SU-DHL-6 (cell line): ENCODE measurements around the gene KBTBD13.

ENCODE experiments used
- H2AFZ ChIP-seq: fragments of 200-600 bp; sonication (generic); 2 replicates; pipeline ENCODE4 v1.6.1; 2014; ENCODE audit warnings: low read depth, mild to moderate bottlenecking, moderate library complexity, mixed read lengths, antibody characterized with exemption, low read length; ENCODE audit not compliant: severe bottlenecking
- H3F3A ChIP-seq: fragments of 200-600 bp; shearing (Covaris generic); 2 replicates; pipeline ENCODE4 v1.6.0; 2016; ENCODE audit warnings: antibody characterized with exemption, mild to moderate bottlenecking; ENCODE audit not compliant: insufficient read depth
- H3K27ac ChIP-seq: fragments of 200-600 bp; sonication (generic); 2 replicates; pipeline ENCODE4 v1.5.1; 2016; ENCODE audit warnings: low read depth, mild to moderate bottlenecking, low read length, moderate library complexity, mixed read lengths
- H3K27me3 ChIP-seq: fragments of 200-600 bp; sonication (generic), shearing (Covaris generic); 2 replicates; pipeline ENCODE4 v1.6.0; 2014; ENCODE audit warnings: mild to moderate bottlenecking, low read length
- H3K36me3 ChIP-seq: fragments of 200-600 bp; sonication (generic); 2 replicates; pipeline ENCODE4 v1.6.1; 2014; ENCODE audit warnings: mild to moderate bottlenecking, low read length, mixed read lengths
- H3K4me2 ChIP-seq: fragments of 300-600, 200-600 bp; shearing (Covaris generic), sonication (generic); 2 replicates; pipeline ENCODE4 v1.6.0; 2014; ENCODE audit warnings: low read length, low read depth, mild to moderate bottlenecking; ENCODE audit not compliant: poor library complexity, severe bottlenecking
- H3K4me3 ChIP-seq: fragments of 200-600 bp; sonication (generic); 2 replicates; pipeline ENCODE4 v1.5.1; 2014; ENCODE audit warnings: antibody characterized with exemption, low read length, mild to moderate bottlenecking, mixed read lengths; ENCODE audit not compliant: insufficient read depth, poor library complexity, severe bottlenecking
- H3K79me2 ChIP-seq: fragments of 200-600 bp; sonication (generic); 2 replicates; pipeline ENCODE4 v1.6.1; 2014; ENCODE audit warnings: mild to moderate bottlenecking, low read length, moderate library complexity; ENCODE audit not compliant: insufficient read depth
- H3K9ac ChIP-seq: fragments of 200-600 bp; sonication (generic); 2 replicates; pipeline ENCODE4 v1.7.0; 2014; ENCODE audit warnings: mild to moderate bottlenecking, low read length
- H3K9me2 ChIP-seq: fragments of 200-600 bp; sonication (generic); replicated peaks from 2 replicates; pipeline ENCODE4 v1.6.1; 2014; ENCODE audit warnings: low read length; ENCODE audit not compliant: insufficient read depth
- H3K9me3 ChIP-seq: fragments of 200-600 bp; sonication (generic); 2 replicates; pipeline ENCODE4 v1.6.1; 2014; ENCODE audit warnings: low read length, mixed read lengths; ENCODE audit not compliant: insufficient read depth
- H4K20me1 ChIP-seq: fragments of 200-600 bp; sonication (generic); 2 replicates; pipeline ENCODE4 v1.6.1; 2014; ENCODE audit warnings: low read depth, mild to moderate bottlenecking, antibody characterized with exemption, low read length, moderate library complexity, mixed read lengths
- EZH2phosphoT487 ChIP-seq: fragments of 200-600 bp; sonication (generic), shearing (Covaris generic); conservative IDR thresholded peaks from 2 replicates; pipeline ENCODE4 v1.6.1; 2018; ENCODE audit warnings: mild to moderate bottlenecking, antibody characterized with exemption, low read length, moderate library complexity, mixed read lengths
- TF ChIP-seq, protein P1 (sequence below): fragments of 200-600 bp; sonication (generic); IDR thresholded peaks from one replicate; pipeline ENCODE4 v1.5.1; 2017; ENCODE audit warnings: antibody characterized with exemption, mild to moderate bottlenecking, low read length, moderate library complexity; ENCODE audit not compliant: insufficient read depth, poor library complexity, severe bottlenecking

Gene KBTBD13

DNA sequence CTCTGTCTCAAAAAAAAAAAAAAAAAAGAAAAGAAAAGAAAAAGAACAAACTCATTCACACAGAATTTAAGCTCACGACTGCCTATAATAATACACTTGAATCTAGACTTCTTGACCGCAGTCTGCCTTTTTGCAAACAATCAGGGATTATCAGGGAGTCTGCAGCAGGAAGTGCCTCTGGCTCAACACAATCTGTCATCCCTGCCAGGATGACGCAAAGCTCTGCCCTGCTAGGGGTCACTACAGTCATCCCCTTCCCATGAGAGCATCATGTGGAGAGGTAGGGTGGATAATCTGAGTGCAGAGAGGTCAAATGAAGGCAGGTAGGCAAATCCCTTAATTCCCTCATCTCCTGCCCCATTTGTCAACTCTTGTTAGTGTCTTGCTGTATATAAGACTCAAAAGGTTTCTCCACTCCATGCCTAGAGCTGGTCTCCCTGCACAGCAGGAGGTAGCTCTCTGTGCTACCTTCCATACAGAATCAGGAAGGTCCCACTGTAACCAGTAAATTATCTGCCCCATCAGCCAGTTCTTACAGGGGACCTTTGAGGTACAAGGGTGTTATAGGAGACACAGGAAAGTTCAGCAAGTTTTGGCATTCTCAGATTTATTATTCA lies 34.2 kb downstream of the KBTBD13 start:
- H3K27ac ChIP-seq: no peak overlapping the region
- no peaks in the 10 kb centered on the region for H4K20me1 ChIP-seq
- H3K79me2 ChIP-seq: no peaks in the 10 kb centered on the region
- H3K36me3 ChIP-seq: no peaks in the 10 kb centered on the region
- TF ChIP-seq EZH2phosphoT487: no peak
- TF ChIP-seq, protein P1, sequence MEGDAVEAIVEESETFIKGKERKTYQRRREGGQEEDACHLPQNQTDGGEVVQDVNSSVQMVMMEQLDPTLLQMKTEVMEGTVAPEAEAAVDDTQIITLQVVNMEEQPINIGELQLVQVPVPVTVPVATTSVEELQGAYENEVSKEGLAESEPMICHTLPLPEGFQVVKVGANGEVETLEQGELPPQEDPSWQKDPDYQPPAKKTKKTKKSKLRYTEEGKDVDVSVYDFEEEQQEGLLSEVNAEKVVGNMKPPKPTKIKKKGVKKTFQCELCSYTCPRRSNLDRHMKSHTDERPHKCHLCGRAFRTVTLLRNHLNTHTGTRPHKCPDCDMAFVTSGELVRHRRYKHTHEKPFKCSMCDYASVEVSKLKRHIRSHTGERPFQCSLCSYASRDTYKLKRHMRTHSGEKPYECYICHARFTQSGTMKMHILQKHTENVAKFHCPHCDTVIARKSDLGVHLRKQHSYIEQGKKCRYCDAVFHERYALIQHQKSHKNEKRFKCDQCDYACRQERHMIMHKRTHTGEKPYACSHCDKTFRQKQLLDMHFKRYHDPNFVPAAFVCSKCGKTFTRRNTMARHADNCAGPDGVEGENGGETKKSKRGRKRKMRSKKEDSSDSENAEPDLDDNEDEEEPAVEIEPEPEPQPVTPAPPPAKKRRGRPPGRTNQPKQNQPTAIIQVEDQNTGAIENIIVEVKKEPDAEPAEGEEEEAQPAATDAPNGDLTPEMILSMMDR: no peak
- H3F3A ChIP-seq: 0 out of 2 replicates have a peak, but pooled peaks cover 4% of the 10 kb centered on the region
- H2AFZ ChIP-seq: no peak overlapping the region
- H3K9ac ChIP-seq: no peak overlapping the region
- no peak overlapping the region for H3K4me2 ChIP-seq
- H3K9me2 ChIP-seq: no peaks in the 10 kb centered on the region
- no peak overlapping the region for H3K4me3 ChIP-seq
- no peaks in the 10 kb centered on the region for H3K27me3 ChIP-seq
- H3K9me3 ChIP-seq: no peaks in the 10 kb centered on the region

GRCh38 chr15:65115086-65115485 lies 38.5 kb downstream of the KBTBD13 start, which contains the start of gene UBAP1L:
TSS of gene UBAP1L (minus strand) at chr15:65115200. CDS start at chr15:65106215, 8,985 bp downstream.
- no peak for TF ChIP-seq EZH2phosphoT487
- TF ChIP-seq, protein P1: no peak
- Histone ChIP-seq H3K9me3 (no peaks in the 10 kb centered on the region), H2AFZ (no peak within 1 kb of the TSS), H3F3A (no peaks in the 10 kb centered on the region), H3K9ac (no peak within 1 kb of the TSS), H3K79me2 (no peaks in the 10 kb centered on the region), H3K4me2 (no peak within 1 kb of the TSS), H4K20me1 (no peaks in the 10 kb centered on the region), H3K27me3 (no peaks in the 10 kb centered on the region), H3K4me3 (no peak within 1 kb of the TSS), H3K36me3 (peaks cover 20% of the 10 kb centered on the region), H3K27ac (no peak within 1 kb of the TSS), H3K9me2 (no peaks in the 10 kb centered on the region)

DNA sequence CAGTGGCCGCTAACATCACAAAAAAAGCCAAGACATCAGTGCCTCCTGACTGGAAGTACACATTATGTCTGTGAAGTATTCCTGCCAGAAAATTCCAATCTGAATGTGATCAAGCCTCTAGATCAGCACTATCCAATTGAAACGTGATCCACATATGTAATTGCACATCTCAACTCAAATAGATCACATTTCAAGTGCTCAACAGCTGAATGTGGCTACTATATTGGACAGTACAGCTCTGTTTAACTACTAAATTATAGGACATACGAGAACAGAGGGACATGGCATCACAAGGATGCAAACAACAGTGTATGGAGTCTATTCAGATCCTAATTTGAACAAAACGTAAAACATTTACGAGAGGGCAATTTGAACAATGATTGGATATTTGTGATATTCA lies 39.0 kb downstream of the KBTBD13 start:
- no peak overlapping the region for H3K4me3 ChIP-seq
- H3K27ac ChIP-seq: no peak overlapping the region
- H3K79me2 ChIP-seq: no peaks in the 10 kb centered on the region
- H3F3A ChIP-seq: no peaks in the 10 kb centered on the region
- H3K36me3 ChIP-seq: peaks cover 20% of the 10 kb centered on the region
- H3K9me2 ChIP-seq: no peaks in the 10 kb centered on the region
- H2AFZ ChIP-seq: no peak overlapping the region
- no peak overlapping the region for H3K4me2 ChIP-seq
- H4K20me1 ChIP-seq: no peaks in the 10 kb centered on the region
- no peaks in the 10 kb centered on the region for H3K9me3 ChIP-seq
- no peak for TF ChIP-seq EZH2phosphoT487
- TF ChIP-seq, protein P1: no peak
- H3K27me3 ChIP-seq: no peaks in the 10 kb centered on the region
- no peak overlapping the region for H3K9ac ChIP-seq
